Endodermal cell (in vitro differentiated cells): ENCODE measurements around the gene MYOM1. TPM values are rescaled to one million over a fixed set of nuclear protein-coding genes. Genes with fewer than 3 reads are reported as not detected.

Experiments used
- DNase-seq: peaks from one replicate; pipeline ENCODE4 v3.0.0-alpha.2; 2017
- H3K27ac ChIP-seq: 2 replicates; pipeline ENCODE4 v1.5.1; 2013; ENCODE audit warnings: mild to moderate bottlenecking, low read depth, low read length, moderate library complexity
- H3K27me3 ChIP-seq: 2 replicates; pipeline ENCODE4 v1.6.1; 2013; ENCODE audit warnings: mild to moderate bottlenecking, low read length, moderate library complexity; ENCODE audit not compliant: insufficient read depth, control insufficient read depth, poor library complexity, severe bottlenecking
- H3K36me3 ChIP-seq: 2 replicates; pipeline ENCODE4 v1.7.0; 2013; ENCODE audit warnings: mild to moderate bottlenecking, low read length, moderate library complexity; ENCODE audit not compliant: control insufficient read depth, insufficient read depth
- H3K4me1 ChIP-seq: one replicate; pipeline ENCODE4 v1.7.0; 2013; ENCODE audit warnings: low read length; ENCODE audit not compliant: control insufficient read depth, insufficient read depth
- H3K4me3 ChIP-seq: 2 replicates; pipeline ENCODE4 v1.5.1; 2013; ENCODE audit warnings: mild to moderate bottlenecking, low read length, moderate library complexity
- H3K9ac ChIP-seq: 2 replicates; pipeline ENCODE4 v1.6.1; 2013; ENCODE audit warnings: mild to moderate bottlenecking, low read length, moderate library complexity; ENCODE audit not compliant: poor library complexity, severe bottlenecking; ENCODE audit errors: extremely low read depth
- H3K9me3 ChIP-seq: 2 replicates; pipeline ENCODE4 v1.6.1; 2013; ENCODE audit warnings: mild to moderate bottlenecking, low read length, moderate library complexity; ENCODE audit not compliant: control insufficient read depth
- H3K27ac Mint-ChIP-seq: 2 replicates; pipeline ENCODE4 v1.8.0; 2020; ENCODE audit warnings: mixed read lengths
- H3K27me3 Mint-ChIP-seq: 2 replicates; pipeline ENCODE4 v1.8.0; 2021; ENCODE audit warnings: mild to moderate bottlenecking, mixed read lengths; ENCODE audit not compliant: insufficient read depth
- H3K36me3 Mint-ChIP-seq: 2 replicates; pipeline ENCODE4 v1.8.0; 2020; ENCODE audit warnings: low read depth, mixed read lengths
- H3K4me1 Mint-ChIP-seq: 2 replicates; pipeline ENCODE4 v1.8.0; 2020; ENCODE audit warnings: mixed read lengths
- H3K4me3 Mint-ChIP-seq: 2 replicates; pipeline ENCODE4 v1.8.0; 2020; ENCODE audit warnings: mild to moderate bottlenecking, moderate library complexity, mixed read lengths
- H3K9me3 Mint-ChIP-seq: 2 replicates; pipeline ENCODE4 v1.8.0; 2020; ENCODE audit warnings: mild to moderate bottlenecking, mixed read lengths
- WGBS, 2 experiments: methylation state at CpG; one replicate each; pipeline versions ENCODE4 v1.1.5 to v1.1.7; 2013; ENCODE audit warnings: missing lambda C conversion rate in 2 of 2, mixed read lengths in 1 of 2; ENCODE audit not compliant: insufficient coverage in 1 of 2, insufficient read length in 1 of 2; 5-methylcytosine and 5-hydroxymethylcytosine counted together
- total RNA-seq, 2 donors: library from RNA; stranded (reverse); fragmentation: NEBNext Ultra II Directional in 1 of 2; extraction: Animal tissue kit (Norgen Biotek cat#: 25700) in 1 of 2; gene quantifications; 2 replicates in 1 of 2; 3 replicates in 1 of 2; pipeline ENCODE4 v1.2.1, GENCODE V29; 2021
- TF ChIP-seq, protein P1 (sequence below): fragments of 200-600 bp; sonication (generic); conservative IDR thresholded peaks from 2 replicates; pipeline ENCODE4 v1.5.0; 2021; ENCODE audit warnings: antibody characterized with exemption, mild to moderate bottlenecking

Gene MYOM1
- total RNA-seq, 2 donors from 2014 or later, result 0.49 to 0.88 TPM

DNA sequence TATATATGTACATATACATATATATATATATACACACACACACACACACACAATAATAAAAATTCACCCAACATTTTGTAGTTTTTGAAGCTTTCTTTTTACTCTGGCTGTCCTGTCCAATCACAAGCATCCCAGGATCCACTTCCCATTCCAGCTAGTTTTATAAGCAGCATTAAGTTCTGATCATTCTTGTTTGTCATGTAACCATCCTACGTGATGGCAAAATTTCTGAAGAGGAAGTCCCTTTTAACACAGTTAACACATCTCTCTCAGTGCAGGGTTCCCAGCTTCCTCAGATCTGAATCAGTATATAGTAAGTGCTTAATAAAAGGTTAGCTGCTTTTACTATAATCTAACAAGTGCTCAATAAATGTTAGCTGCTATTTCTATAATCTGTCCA is 26.4 kb downstream of the MYOM1 start:
- Mint-ChIP-seq H3K27ac (no peak overlapping the region), H3K27me3 (no peaks in the 10 kb centered on the region), H3K4me1 (no peaks in the 10 kb centered on the region), H3K4me3 (no peak overlapping the region), H3K9me3 (no peaks in the 10 kb centered on the region), H3K36me3 (no peaks in the 10 kb centered on the region)
- no peaks in the 10 kb centered on the region for H3K4me1 ChIP-seq
- no peak for DNase-seq
- H3K4me3 ChIP-seq, result no peak overlapping the region
- no peaks in the 10 kb centered on the region for H3K9me3 ChIP-seq
- no peaks in the 10 kb centered on the region for H3K36me3 ChIP-seq
- H3K27me3 ChIP-seq, result no peaks in the 10 kb centered on the region
- H3K9ac ChIP-seq, result no peak overlapping the region
- WGBS, 2 experiments, result 77 to 100% methylated on average over 1 of the region's 1 CpG
- TF ChIP-seq, protein P1, sequence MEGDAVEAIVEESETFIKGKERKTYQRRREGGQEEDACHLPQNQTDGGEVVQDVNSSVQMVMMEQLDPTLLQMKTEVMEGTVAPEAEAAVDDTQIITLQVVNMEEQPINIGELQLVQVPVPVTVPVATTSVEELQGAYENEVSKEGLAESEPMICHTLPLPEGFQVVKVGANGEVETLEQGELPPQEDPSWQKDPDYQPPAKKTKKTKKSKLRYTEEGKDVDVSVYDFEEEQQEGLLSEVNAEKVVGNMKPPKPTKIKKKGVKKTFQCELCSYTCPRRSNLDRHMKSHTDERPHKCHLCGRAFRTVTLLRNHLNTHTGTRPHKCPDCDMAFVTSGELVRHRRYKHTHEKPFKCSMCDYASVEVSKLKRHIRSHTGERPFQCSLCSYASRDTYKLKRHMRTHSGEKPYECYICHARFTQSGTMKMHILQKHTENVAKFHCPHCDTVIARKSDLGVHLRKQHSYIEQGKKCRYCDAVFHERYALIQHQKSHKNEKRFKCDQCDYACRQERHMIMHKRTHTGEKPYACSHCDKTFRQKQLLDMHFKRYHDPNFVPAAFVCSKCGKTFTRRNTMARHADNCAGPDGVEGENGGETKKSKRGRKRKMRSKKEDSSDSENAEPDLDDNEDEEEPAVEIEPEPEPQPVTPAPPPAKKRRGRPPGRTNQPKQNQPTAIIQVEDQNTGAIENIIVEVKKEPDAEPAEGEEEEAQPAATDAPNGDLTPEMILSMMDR, result no peak
- H3K27ac ChIP-seq, result no peak overlapping the region

DNA sequence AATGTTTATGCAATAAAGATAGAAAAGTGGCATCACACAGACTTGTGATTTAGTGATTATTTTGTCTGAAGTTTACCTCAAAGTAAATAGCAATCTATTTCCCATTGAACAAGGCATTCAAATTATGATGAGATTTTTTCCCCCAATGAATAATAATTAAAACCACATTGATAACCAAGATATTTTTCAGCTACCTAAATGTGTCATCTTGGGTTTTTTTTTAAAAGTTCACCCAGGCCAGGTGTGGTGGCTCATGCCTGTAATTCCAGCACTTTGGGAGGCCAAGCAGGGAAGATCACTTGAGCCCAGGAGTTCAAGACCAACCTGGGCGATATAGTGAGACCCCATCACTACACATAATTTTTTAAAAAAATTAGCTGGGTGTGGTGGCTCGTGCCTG is 27.0 kb downstream of the MYOM1 start:
- Histone ChIP-seq H3K27ac (no peak overlapping the region), H3K9me3 (no peaks in the 10 kb centered on the region), H3K36me3 (no peaks in the 10 kb centered on the region), H3K27me3 (no peaks in the 10 kb centered on the region), H3K9ac (no peak overlapping the region), H3K4me1 (no peaks in the 10 kb centered on the region), H3K4me3 (no peak overlapping the region)
- WGBS, 2 experiments, result 100% methylated on average over 1 of the region's 2 CpGs; no CpG with 5 or more reads in 1 of the 2 experiments
- no peak for DNase-seq
- Mint-ChIP-seq H3K27me3 (no peaks in the 10 kb centered on the region), H3K9me3 (no peaks in the 10 kb centered on the region), H3K36me3 (no peaks in the 10 kb centered on the region), H3K4me1 (no peaks in the 10 kb centered on the region), H3K27ac (no peak overlapping the region), H3K4me3 (no peak overlapping the region)
- TF ChIP-seq, protein P1, result no peak

DNA sequence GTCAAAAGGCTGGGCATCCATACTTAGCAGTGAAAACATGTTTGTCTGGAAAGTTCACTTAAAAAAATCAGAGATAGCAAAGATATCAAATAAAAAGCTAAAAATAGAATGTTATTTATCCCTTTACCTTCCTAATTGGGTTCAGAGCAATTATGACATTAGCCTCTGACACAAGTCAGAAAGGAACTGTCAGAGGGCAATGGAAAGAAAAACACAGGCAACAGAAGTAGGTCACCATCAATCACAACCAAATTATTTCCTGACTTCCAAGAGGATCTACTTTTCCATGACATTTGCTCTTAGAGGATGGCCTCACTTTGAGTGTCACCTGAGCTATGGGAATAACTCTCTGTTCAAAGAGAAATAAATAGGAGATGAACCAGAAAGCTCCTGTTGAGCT is 27.5 kb downstream of the MYOM1 start:
- no peaks in the 10 kb centered on the region for H3K36me3 ChIP-seq
- Mint-ChIP-seq H3K36me3 (no peaks in the 10 kb centered on the region), H3K4me3 (no peak overlapping the region), H3K9me3 (no peaks in the 10 kb centered on the region), H3K4me1 (no peaks in the 10 kb centered on the region), H3K27me3 (no peaks in the 10 kb centered on the region), H3K27ac (no peak overlapping the region)
- no peak overlapping the region for H3K4me3 ChIP-seq
- H3K4me1 ChIP-seq, result no peaks in the 10 kb centered on the region
- no peak for DNase-seq
- TF ChIP-seq, protein P1, result no peak
- no peaks in the 10 kb centered on the region for H3K9me3 ChIP-seq
- H3K27me3 ChIP-seq, result no peaks in the 10 kb centered on the region
- H3K27ac ChIP-seq, result no peak overlapping the region
- no peak overlapping the region for H3K9ac ChIP-seq
